Nephron progenitor cell (in vitro differentiated cells): Measurements from ENCODE around the gene EDN2.

Experiments used
- DNase-seq: peaks from one replicate; pipeline ENCODE4 v3.0.0; 2021
- H3K27ac Mint-ChIP-seq: 2 replicates; pipeline ENCODE4 v1.8.0; 2021; ENCODE audit warnings: mild to moderate bottlenecking, moderate library complexity, mixed read lengths
- H3K27me3 Mint-ChIP-seq: 2 replicates; pipeline ENCODE4 v1.8.0; 2021; ENCODE audit warnings: mild to moderate bottlenecking, low read depth, mixed read lengths; ENCODE audit not compliant: poor library complexity
- H3K36me3 Mint-ChIP-seq: 2 replicates; pipeline ENCODE4 v1.8.0; 2021; ENCODE audit warnings: low read depth, mixed read lengths
- H3K4me1 Mint-ChIP-seq: 2 replicates; pipeline ENCODE4 v1.8.0; 2021; ENCODE audit warnings: mixed read lengths
- H3K4me3 Mint-ChIP-seq: 2 replicates; pipeline ENCODE4 v1.8.0; 2021; ENCODE audit warnings: mild to moderate bottlenecking, moderate library complexity, mixed read lengths
- H3K9me3 Mint-ChIP-seq: 2 replicates; pipeline ENCODE4 v1.8.0; 2021; ENCODE audit warnings: mild to moderate bottlenecking, moderate library complexity, mixed read lengths
- CTCF ChIP-seq: fragments of 200-600 bp; sonication (generic); IDR thresholded peaks from 2 replicates; pipeline ENCODE4 v1.5.0; 2021; ENCODE audit warnings: antibody characterized with exemption

The EDN2 gene

DNA sequence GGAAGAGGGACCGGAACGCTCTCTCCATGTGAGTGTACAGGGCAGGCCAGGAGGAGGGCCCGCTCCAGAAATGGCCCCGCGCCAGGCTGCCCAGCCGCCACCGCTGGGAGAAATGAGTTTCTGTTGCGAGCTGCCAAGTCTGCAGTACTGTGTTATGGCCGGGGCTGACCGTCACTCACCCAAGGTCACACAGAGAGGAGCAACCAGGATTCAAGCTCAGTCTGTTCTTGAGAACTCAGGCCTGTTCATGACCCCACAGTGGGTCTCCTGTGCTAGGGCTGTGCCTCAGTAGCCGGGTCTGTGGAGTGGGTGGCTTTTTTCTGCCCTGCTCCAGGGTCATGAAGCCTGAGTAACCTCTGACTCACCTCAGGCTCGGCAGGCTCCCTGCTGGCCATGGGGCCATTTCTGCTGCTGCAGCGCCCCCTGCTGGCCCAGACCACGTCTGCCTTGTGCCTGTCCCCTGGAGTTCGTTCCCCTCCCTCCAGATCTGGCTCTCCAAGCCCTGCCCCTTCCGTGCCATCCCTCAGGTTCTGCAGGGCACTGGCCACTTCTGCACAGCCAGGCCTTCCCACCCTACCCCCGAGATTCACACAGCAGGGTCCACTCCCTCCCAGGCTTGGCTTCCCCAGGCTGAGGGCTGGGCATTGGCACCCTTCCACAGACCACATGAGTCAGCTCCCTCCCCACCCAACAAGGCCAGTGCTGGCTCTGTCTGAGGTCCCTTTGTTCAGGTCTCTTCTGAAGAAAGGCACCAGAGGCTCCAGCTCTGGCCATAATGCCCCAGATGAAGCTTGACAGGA is 51.8 kb downstream of the EDN2 start:
- no peaks in the 10 kb centered on the region for H3K9me3 Mint-ChIP-seq

DNA sequence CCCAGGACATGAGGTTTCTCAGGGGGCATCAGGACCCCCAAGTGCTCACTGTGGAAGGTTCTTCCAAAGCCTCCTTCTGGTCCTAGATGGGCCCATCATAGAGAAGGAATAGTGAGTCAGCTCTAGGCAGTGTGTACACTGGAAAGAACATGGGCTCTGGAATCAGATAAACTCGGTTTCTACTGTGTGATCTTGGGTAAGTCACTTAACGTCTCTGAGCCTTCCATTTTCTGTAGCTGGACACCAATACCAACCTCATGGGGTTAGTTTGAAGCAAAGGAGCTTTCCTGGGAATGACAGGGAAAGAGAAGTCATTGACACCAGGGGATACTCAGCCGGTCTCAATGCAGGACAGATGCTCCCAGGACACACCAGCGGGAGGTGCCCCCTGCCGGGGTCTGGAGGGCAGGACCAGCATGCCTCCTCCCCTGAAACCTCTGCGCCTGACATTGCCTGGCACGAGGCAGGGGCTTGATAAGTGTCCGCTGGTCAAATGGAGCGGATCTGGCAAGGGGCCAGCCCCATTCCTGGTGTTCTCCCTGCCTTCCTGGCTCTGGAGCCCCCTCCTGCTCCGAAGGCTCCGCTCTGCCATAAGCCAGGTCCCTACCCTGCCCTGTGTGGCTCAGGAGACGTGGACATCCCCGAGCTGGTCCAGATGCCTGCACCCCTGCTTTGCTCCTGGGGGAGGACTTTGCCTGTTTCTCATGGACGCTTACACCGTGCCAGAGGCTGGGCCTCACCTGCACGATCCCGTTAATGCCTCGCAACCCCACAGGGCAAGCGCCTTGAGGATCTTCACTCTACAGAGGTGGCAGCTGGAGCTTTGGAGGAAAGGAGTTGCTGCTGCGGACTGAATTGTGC is 52.8 kb downstream of the EDN2 start:
- H3K27ac Mint-ChIP-seq, result no peak overlapping the region
- TF ChIP-seq CTCF, result no peak
- no peaks in the 10 kb centered on the region for H3K9me3 Mint-ChIP-seq
- no peak overlapping the region for H3K4me3 Mint-ChIP-seq
- peaks cover 50% of the 10 kb centered on the region for H3K4me1 Mint-ChIP-seq
- DNase-seq, result no peak
- peaks cover 24% of the 10 kb centered on the region for H3K27me3 Mint-ChIP-seq
- no peaks in the 10 kb centered on the region for H3K36me3 Mint-ChIP-seq

More for the DNA sequence above, 51.8 kb downstream of the EDN2 start:
- peaks cover 28% of the 10 kb centered on the region for H3K27me3 Mint-ChIP-seq
- H3K4me3 Mint-ChIP-seq, result no peak overlapping the region
- TF ChIP-seq CTCF, result peak; percentile 93
- H3K4me1 Mint-ChIP-seq, result peaks cover 53% of the 10 kb centered on the region
- peak; percentile 92 for DNase-seq
- H3K36me3 Mint-ChIP-seq, result no peaks in the 10 kb centered on the region
- peak overlapping the region; percentile 61 for H3K27ac Mint-ChIP-seq

DNA sequence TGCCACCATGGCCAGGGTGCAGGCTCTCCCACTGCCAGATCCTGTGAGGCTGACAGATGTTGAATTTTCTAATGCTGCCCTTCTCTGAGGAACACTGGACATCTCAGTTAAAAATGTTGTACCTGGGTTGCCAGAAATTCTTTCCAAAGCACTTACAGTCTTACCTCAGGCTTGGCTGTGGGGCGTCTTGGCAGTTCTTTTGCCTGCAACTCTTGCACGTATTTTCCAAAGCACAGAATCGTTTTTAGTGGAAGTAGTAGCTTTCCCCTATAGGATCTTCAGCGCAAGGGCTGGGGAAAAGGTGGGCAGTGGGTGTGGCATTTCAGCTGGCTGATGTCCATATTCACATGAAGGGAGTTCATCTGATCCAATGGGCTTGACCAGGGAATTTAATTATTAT is 53.9 kb downstream of the EDN2 start:
- no peak overlapping the region for H3K4me3 Mint-ChIP-seq
- H3K27me3 Mint-ChIP-seq, result peaks cover 17% of the 10 kb centered on the region
- no peak for DNase-seq
- no peak for TF ChIP-seq CTCF
- peaks cover 39% of the 10 kb centered on the region for H3K4me1 Mint-ChIP-seq
- no peaks in the 10 kb centered on the region for H3K36me3 Mint-ChIP-seq
- no peaks in the 10 kb centered on the region for H3K9me3 Mint-ChIP-seq
- no peak overlapping the region for H3K27ac Mint-ChIP-seq

- Mint-ChIP-seq H3K4me3 (no peak overlapping the region), H3K4me1 (peaks cover 34% of the 10 kb centered on the region), H3K9me3 (no peaks in the 10 kb centered on the region), H3K36me3 (no peaks in the 10 kb centered on the region), H3K27me3 (peaks cover 16% of the 10 kb centered on the region), H3K27ac (no peak overlapping the region)
- no peak for TF ChIP-seq CTCF
- DNase-seq, result no peak
These were observed 54.4 kb downstream of the EDN2 start for GRCh38 chr1:41430069-41430468.

GRCh38 chr1:41429641-41430035 is 54.8 kb downstream of the EDN2 start:
- no peak for DNase-seq
- no peaks in the 10 kb centered on the region for H3K36me3 Mint-ChIP-seq
- H3K27me3 Mint-ChIP-seq, result peaks cover 16% of the 10 kb centered on the region
- H3K27ac Mint-ChIP-seq, result no peak overlapping the region
- peaks cover 29% of the 10 kb centered on the region for H3K4me1 Mint-ChIP-seq
- no peaks in the 10 kb centered on the region for H3K9me3 Mint-ChIP-seq
- H3K4me3 Mint-ChIP-seq, result no peak overlapping the region
- no peak for TF ChIP-seq CTCF
